ENCODE data around the gene PACSIN2.

DNA sequence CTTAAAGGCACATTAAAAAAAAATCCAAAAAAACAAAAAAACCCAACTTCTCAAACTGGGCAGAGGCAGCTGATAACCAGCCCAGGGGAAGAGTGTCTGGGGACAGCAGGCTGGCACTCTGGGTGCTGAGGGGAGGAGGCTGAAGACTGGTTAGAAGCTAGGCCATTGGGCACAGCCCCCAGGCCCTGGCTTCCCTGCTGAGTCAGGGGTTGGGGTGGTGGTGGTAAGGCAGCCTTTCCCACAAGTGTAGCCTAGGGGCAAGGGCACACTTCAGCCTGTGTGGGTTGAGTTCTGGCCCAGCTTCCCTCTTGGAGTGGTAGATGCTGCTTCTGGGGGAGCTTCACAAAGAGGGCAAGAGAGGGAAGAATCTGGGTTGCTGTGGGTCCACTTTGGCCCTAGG lies 141.6 kb downstream of the PACSIN2 start:
- TF ChIP-seq, protein P1, sequence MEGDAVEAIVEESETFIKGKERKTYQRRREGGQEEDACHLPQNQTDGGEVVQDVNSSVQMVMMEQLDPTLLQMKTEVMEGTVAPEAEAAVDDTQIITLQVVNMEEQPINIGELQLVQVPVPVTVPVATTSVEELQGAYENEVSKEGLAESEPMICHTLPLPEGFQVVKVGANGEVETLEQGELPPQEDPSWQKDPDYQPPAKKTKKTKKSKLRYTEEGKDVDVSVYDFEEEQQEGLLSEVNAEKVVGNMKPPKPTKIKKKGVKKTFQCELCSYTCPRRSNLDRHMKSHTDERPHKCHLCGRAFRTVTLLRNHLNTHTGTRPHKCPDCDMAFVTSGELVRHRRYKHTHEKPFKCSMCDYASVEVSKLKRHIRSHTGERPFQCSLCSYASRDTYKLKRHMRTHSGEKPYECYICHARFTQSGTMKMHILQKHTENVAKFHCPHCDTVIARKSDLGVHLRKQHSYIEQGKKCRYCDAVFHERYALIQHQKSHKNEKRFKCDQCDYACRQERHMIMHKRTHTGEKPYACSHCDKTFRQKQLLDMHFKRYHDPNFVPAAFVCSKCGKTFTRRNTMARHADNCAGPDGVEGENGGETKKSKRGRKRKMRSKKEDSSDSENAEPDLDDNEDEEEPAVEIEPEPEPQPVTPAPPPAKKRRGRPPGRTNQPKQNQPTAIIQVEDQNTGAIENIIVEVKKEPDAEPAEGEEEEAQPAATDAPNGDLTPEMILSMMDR (IDR thresholded peaks at IDR 0.05): no peak
- no peak for TF ChIP-seq POLR2AphosphoS5 (IDR thresholded peaks at IDR 0.05)
